ENCODE measurements around the gene NOG.

The NOG gene

GRCh38 chr17:56592487-56593085, 913 bp upstream of the NOG start:
- peak overlapping the region; percentile 75 for H3K4me3 Mint-ChIP-seq
- peaks cover 24% of the 10 kb centered on the region for H3K4me1 Mint-ChIP-seq (ENCODE audit: low read depth)
- H3K36me3 Mint-ChIP-seq (ENCODE audit: low read depth) = no peaks in the 10 kb centered on the region
- peaks cover 67% of the 10 kb centered on the region for H3K27me3 Mint-ChIP-seq
- intact Hi-C loops (cut with micrococcal nuclease) = loop anchor here (1.0 to 2.0 kb wide), 3 partner anchors 62 to 188 kb away; no protein-coding TSS in a partner anchor
- H3K27ac Mint-ChIP-seq = no peak overlapping the region
- H3K9me3 Mint-ChIP-seq = no peaks in the 10 kb centered on the region

GRCh38 chr17:56593086-56593645, 333 bp upstream of the NOG start:
- peaks cover 73% of the 10 kb centered on the region for H3K27me3 Mint-ChIP-seq
- H3K27ac Mint-ChIP-seq = no peak overlapping the region
- intact Hi-C loops (cut with micrococcal nuclease) = loop anchor here (2.0 kb wide), 1 partner anchor 62 kb away; no protein-coding TSS in a partner anchor
- peaks cover 24% of the 10 kb centered on the region for H3K4me1 Mint-ChIP-seq (ENCODE audit: low read depth)
- H3K9me3 Mint-ChIP-seq = no peaks in the 10 kb centered on the region
- H3K4me3 Mint-ChIP-seq = peak overlapping the region; percentile 75
- no peaks in the 10 kb centered on the region for H3K36me3 Mint-ChIP-seq (ENCODE audit: low read depth)

GRCh38 chr17:56594320-56595107, 1.0 kb downstream of the NOG start:
- H3K27ac Mint-ChIP-seq = no peak overlapping the region
- no peaks in the 10 kb centered on the region for H3K9me3 Mint-ChIP-seq
- peaks cover 77% of the 10 kb centered on the region for H3K27me3 Mint-ChIP-seq
- peak overlapping the region; percentile 68 for H3K4me3 Mint-ChIP-seq
- no peaks in the 10 kb centered on the region for H3K36me3 Mint-ChIP-seq (ENCODE audit: low read depth)
- intact Hi-C loops (cut with micrococcal nuclease) = no loop called here
- H3K4me1 Mint-ChIP-seq (ENCODE audit: low read depth) = peaks cover 24% of the 10 kb centered on the region

- intact Hi-C loops (cut with micrococcal nuclease) = no loop called here
- no peak overlapping the region for H3K27ac Mint-ChIP-seq
- H3K4me3 Mint-ChIP-seq = no peak overlapping the region
- peaks cover 74% of the 10 kb centered on the region for H3K27me3 Mint-ChIP-seq
- H3K4me1 Mint-ChIP-seq (ENCODE audit: low read depth) = peaks cover 24% of the 10 kb centered on the region
- H3K9me3 Mint-ChIP-seq = no peaks in the 10 kb centered on the region
- H3K36me3 Mint-ChIP-seq (ENCODE audit: low read depth) = no peaks in the 10 kb centered on the region
Measured at GRCh38 chr17:56595108-56595418, 1.6 kb downstream of the NOG start.

GRCh38 chr17:56595831-56596690, 2.6 kb downstream of the NOG start:
- Mint-ChIP-seq H3K27ac (no peak overlapping the region), H3K4me1 (ENCODE audit: low read depth) (peaks cover 31% of the 10 kb centered on the region), H3K9me3 (no peaks in the 10 kb centered on the region), H3K36me3 (ENCODE audit: low read depth) (no peaks in the 10 kb centered on the region), H3K27me3 (peaks cover 66% of the 10 kb centered on the region), H3K4me3 (no peak overlapping the region)
- intact Hi-C loops (cut with micrococcal nuclease) = no loop called here

GRCh38 chr17:56596691-56597494, 3.4 kb downstream of the NOG start:
- H3K9me3 Mint-ChIP-seq = no peaks in the 10 kb centered on the region
- intact Hi-C loops (cut with micrococcal nuclease) = no loop called here
- no peak overlapping the region for H3K27ac Mint-ChIP-seq
- peaks cover 37% of the 10 kb centered on the region for H3K4me1 Mint-ChIP-seq (ENCODE audit: low read depth)
- H3K4me3 Mint-ChIP-seq = peak overlapping the region; percentile 48
- H3K36me3 Mint-ChIP-seq (ENCODE audit: low read depth) = no peaks in the 10 kb centered on the region
- peaks cover 60% of the 10 kb centered on the region for H3K27me3 Mint-ChIP-seq

GRCh38 chr17:56597495-56597990, 4.0 kb downstream of the NOG start:
- Mint-ChIP-seq H3K36me3 (ENCODE audit: low read depth) (no peaks in the 10 kb centered on the region), H3K9me3 (no peaks in the 10 kb centered on the region), H3K4me1 (ENCODE audit: low read depth) (peaks cover 35% of the 10 kb centered on the region), H3K27me3 (peaks cover 54% of the 10 kb centered on the region), H3K4me3 (no peak overlapping the region), H3K27ac (no peak overlapping the region)
- intact Hi-C loops (cut with micrococcal nuclease) = no loop called here

GRCh38 chr17:56598466-56598865, 5.0 kb downstream of the NOG start:
- Mint-ChIP-seq H3K27me3 (peaks cover 47% of the 10 kb centered on the region), H3K9me3 (no peaks in the 10 kb centered on the region), H3K36me3 (ENCODE audit: low read depth) (no peaks in the 10 kb centered on the region), H3K4me3 (no peak overlapping the region), H3K4me1 (ENCODE audit: low read depth) (peaks cover 37% of the 10 kb centered on the region), H3K27ac (no peak overlapping the region)
- intact Hi-C loops (cut with micrococcal nuclease) = no loop called here

GRCh38 chr17:56599088-56599487, 5.6 kb downstream of the NOG start:
- Mint-ChIP-seq H3K9me3 (no peaks in the 10 kb centered on the region), H3K4me1 (ENCODE audit: low read depth) (peaks cover 37% of the 10 kb centered on the region), H3K36me3 (ENCODE audit: low read depth) (no peaks in the 10 kb centered on the region), H3K27me3 (peaks cover 44% of the 10 kb centered on the region), H3K27ac (no peak overlapping the region), H3K4me3 (no peak overlapping the region)
- intact Hi-C loops (cut with micrococcal nuclease) = no loop called here

GRCh38 chr17:56599566-56599965, 6.1 kb downstream of the NOG start:
- H3K4me1 Mint-ChIP-seq (ENCODE audit: low read depth) = peaks cover 37% of the 10 kb centered on the region
- H3K27ac Mint-ChIP-seq = no peak overlapping the region
- H3K36me3 Mint-ChIP-seq (ENCODE audit: low read depth) = no peaks in the 10 kb centered on the region

GRCh38 chr17:56600256-56600655, 6.8 kb downstream of the NOG start:
- no peak overlapping the region for H3K4me3 Mint-ChIP-seq
- intact Hi-C loops (cut with micrococcal nuclease) = no loop called here

More at GRCh38 chr17:56599566-56599965, 6.1 kb downstream of the NOG start:
- peaks cover 41% of the 10 kb centered on the region for H3K27me3 Mint-ChIP-seq
- no peaks in the 10 kb centered on the region for H3K9me3 Mint-ChIP-seq
- no peak overlapping the region for H3K4me3 Mint-ChIP-seq
- intact Hi-C loops (cut with micrococcal nuclease) = no loop called here

GRCh38 chr17:56601591-56601990, 8.1 kb downstream of the NOG start:
- H3K36me3 Mint-ChIP-seq (ENCODE audit: low read depth) = no peaks in the 10 kb centered on the region
- no peak overlapping the region for H3K27ac Mint-ChIP-seq
- intact Hi-C loops (cut with micrococcal nuclease) = no loop called here
- H3K27me3 Mint-ChIP-seq = peaks cover 24% of the 10 kb centered on the region
- H3K9me3 Mint-ChIP-seq = no peaks in the 10 kb centered on the region
- no peak overlapping the region for H3K4me3 Mint-ChIP-seq
- peaks cover 37% of the 10 kb centered on the region for H3K4me1 Mint-ChIP-seq (ENCODE audit: low read depth)

More at GRCh38 chr17:56600256-56600655, 6.8 kb downstream of the NOG start:
- H3K27me3 Mint-ChIP-seq = peaks cover 35% of the 10 kb centered on the region
- H3K36me3 Mint-ChIP-seq (ENCODE audit: low read depth) = no peaks in the 10 kb centered on the region
- H3K27ac Mint-ChIP-seq = no peak overlapping the region
- H3K9me3 Mint-ChIP-seq = no peaks in the 10 kb centered on the region
- H3K4me1 Mint-ChIP-seq (ENCODE audit: low read depth) = peaks cover 44% of the 10 kb centered on the region

Measured in dendritic cell treated with granulocyte-macrophage colony-stimulating factor and Interleukin-4, amounts not matched to agents 40 ng/mL and 50 ng/mL, for 4 days (primary cell).